ENCODE results near the gene PPAN.

PPAN gene

DNA sequence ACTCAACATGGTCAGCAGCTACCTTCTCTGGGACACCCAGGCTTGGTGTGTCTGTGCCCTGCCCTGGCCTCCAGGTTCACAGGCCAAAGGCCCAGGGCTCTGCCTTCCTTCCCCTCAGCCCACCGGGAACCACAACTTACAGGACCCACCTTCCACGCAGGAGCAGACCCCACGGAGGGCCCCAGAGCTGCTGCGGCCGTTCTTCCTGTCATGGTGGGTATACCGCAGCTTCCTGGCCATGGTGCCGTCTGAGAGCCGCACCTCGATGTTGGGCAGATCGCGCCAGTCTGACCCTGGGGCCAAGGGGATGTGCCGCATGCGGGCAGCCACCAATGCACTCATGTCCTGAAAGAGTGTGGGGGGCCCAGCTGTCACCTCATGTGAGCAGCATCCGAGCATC lies 30.8 kb downstream of the PPAN start:
- TF ChIP-seq, protein P1, sequence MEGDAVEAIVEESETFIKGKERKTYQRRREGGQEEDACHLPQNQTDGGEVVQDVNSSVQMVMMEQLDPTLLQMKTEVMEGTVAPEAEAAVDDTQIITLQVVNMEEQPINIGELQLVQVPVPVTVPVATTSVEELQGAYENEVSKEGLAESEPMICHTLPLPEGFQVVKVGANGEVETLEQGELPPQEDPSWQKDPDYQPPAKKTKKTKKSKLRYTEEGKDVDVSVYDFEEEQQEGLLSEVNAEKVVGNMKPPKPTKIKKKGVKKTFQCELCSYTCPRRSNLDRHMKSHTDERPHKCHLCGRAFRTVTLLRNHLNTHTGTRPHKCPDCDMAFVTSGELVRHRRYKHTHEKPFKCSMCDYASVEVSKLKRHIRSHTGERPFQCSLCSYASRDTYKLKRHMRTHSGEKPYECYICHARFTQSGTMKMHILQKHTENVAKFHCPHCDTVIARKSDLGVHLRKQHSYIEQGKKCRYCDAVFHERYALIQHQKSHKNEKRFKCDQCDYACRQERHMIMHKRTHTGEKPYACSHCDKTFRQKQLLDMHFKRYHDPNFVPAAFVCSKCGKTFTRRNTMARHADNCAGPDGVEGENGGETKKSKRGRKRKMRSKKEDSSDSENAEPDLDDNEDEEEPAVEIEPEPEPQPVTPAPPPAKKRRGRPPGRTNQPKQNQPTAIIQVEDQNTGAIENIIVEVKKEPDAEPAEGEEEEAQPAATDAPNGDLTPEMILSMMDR (IDR thresholded peaks at IDR 0.05; ENCODE audit: extremely low read depth, missing control alignments): no peak
- DNase-seq (ENCODE audit: low spot score): no peak

DNA sequence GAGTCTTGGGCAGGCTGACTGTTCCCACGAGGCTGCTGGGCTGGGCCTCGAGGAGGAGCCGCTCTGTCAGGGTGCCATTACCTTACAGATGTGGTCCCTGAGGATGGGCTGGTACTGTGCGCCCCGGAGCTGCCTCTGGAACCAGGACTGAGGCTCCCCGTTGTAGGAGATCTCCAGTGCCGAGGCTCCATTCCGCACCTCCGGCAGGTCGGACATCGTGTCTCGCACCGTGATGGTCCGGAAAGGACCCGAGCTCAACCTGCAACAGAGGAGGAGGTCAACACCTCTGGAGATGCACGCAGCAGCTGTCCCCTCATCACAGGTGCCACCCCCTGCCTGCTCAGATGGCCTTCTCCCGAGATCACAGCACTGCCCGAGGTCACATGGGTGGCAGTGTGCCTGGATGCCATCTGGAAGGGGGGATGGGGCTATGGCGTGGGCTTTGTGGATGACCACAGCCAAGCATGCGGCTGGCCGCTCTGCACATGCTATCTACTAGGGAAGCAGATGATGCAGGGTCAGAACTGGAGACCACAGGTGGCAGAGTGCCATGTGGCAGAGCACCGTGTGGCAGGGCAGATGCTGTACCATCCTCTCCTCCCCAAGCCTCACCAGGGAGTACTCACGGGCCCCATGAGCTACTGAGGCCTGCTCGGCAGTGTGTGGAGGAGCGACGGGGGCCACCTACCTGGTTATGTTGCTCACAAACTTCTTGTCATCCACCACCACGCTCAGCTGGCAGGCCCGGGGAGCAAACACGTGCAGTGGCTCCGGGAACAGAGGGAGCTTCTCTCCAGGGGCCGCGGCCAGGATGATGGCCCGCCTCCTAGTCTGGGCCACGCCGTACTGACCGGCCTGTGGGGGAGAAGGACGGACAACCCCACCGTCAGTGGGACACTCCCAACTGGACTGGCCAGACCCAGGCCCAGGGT lies 31.9 kb downstream of the PPAN start:
- DNase-seq (ENCODE audit: low spot score): no peak
- TF ChIP-seq, protein P1 (IDR thresholded peaks at IDR 0.05; ENCODE audit: extremely low read depth, missing control alignments): no peak

DNA sequence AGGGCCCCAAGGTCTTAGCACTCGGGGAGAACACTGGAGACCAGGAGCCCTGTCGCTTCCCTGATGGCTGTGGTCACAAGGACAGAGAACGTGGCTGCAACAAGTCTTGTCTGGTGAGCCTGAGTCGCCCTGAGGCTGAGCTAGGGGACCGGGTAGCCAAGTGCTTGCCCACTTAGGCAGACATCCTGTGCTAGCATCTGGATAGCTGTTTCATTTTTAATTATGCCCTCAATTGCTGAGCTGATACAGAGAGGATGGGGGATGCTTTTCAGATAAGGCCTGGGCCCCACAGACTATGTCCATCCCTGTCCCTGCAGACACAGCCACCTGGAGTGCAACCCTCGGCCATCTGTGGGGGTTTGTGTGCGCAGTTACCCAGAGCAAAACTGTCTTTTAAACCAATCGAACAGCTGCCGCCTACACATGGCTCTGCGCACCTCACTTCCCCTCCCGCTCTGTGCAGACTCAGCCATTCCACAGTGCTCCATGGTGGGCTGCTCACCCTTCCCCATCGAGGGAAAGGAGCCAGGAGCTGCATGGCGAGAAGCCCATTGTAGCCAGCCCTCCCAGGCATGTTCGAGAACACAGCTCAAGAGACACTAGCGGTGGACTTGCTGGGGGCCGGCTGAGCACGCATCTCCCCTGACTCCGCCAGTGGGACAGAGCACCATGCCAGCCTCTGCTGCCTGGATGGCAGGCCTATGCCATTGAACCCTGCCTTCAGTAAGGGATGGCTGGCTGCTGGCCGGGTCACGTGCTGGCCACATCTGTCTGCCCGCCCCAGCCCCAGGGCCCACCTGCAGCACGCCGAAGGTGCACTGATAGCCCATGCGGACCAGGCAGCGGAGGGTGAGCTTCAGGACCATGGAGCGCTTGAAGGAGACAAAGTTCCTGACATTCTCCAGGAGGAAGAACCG lies 33.0 kb downstream of the PPAN start:
- no peak for DNase-seq (ENCODE audit: low spot score)
- TF ChIP-seq, protein P1 (IDR thresholded peaks at IDR 0.05; ENCODE audit: extremely low read depth, missing control alignments): no peak

DNA sequence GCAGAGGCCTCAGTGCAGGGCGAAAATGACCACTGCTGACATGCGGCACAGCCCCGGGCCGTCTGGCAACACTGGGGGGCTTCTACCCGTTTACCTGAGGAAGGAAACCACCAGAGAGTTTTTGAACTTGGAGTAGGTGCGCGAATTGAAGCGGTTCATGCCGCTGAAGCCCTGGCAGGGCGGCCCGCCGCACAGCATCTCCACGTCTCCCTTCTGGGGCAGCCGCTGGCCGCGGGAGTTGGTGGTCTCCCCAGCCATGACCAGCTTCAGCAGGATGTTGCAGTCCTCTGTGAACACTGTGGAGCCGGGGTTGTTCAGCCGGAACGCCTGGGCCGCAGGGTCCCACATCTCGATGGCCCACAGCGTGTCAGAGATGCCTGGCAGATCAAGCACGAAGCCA lies 33.8 kb downstream of the PPAN start:
- DNase-seq (ENCODE audit: low spot score): no peak
- TF ChIP-seq, protein P1 (IDR thresholded peaks at IDR 0.05; ENCODE audit: extremely low read depth, missing control alignments): no peak

DNA sequence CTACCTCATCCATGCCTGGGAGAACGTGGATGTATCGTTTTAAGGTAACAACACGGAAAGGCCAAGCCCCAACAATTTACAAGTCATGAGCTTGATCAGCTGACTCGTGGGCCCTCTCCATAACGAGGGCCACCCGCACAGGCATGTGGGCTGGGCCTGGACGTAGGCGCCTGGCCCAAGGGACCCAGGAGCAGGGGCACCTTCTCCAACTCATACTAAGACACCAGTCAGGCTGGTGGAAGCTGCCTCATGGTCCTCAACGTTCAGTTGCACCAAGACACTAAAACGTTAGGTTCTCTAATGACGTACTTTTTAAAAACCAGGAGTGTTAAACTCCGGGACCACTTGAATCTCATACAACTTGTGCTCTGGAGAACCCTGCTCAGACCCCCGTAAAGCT lies 35.3 kb downstream of the PPAN start:
- TF ChIP-seq, protein P1 (IDR thresholded peaks at IDR 0.05; ENCODE audit: extremely low read depth, missing control alignments): no peak
- DNase-seq (ENCODE audit: low spot score): no peak

DNA sequence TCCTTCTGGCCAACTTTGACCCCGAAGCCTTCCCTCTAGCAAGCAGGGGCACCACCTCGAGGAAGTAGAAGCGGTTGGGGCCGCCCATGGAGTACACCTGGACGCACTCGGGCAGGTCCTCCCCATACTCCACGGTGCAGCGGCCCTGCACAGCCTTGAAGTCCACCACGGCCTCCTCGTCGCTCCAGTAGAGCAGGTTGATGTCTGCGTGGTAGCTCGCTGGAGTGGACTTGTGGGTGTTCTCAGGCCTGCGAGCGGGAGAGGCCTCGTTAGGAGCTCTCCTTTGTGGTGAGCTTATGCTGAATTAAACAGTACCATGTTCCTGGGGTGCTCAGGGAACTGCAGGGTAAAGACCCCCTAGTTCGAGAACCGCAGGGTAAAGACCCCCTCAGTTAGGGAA lies 35.8 kb downstream of the PPAN start:
- DNase-seq (ENCODE audit: low spot score): no peak

More for the DNA sequence above, 35.8 kb downstream of the PPAN start:
- TF ChIP-seq, protein P1 (IDR thresholded peaks at IDR 0.05; ENCODE audit: extremely low read depth, missing control alignments): no peak

Data from GM20000 (cell line).